ENCODE data around the gene HSP90AA1.

HSP90AA1 gene

GRCh38 chr14:102090713-102091112 lies 3.9 kb upstream of the HSP90AA1 start:
- TF ChIP-seq EZH2phosphoT487 (IDR thresholded peaks at IDR 0.05; ENCODE audit: borderline replicate concordance, low read length) = no peak
- no peak for TF ChIP-seq CTCF (IDR thresholded peaks at IDR 0.05; ENCODE audit: low read depth, low read length, poor library complexity, severe bottlenecking)
- peaks cover 22% of the 10 kb centered on the region for H3K79me2 ChIP-seq (ENCODE audit: control insufficient read depth, low read length)
- no peaks in the 10 kb centered on the region for H3K9me3 ChIP-seq (ENCODE audit: control insufficient read depth, insufficient read depth, low read length)
- H3K9me2 ChIP-seq (replicated peaks; ENCODE audit: control insufficient read depth, low read length) = no peaks in the 10 kb centered on the region
- no peak overlapping the region for H3K4me3 ChIP-seq (ENCODE audit: low read length)
- H4K20me1 ChIP-seq (ENCODE audit: control insufficient read depth, insufficient read depth, low read depth, low read length) = peaks cover 5% of the 10 kb centered on the region; the same call in 1 of the 2 replicates
- H3K36me3 ChIP-seq (ENCODE audit: control insufficient read depth, low read length) = peaks cover 9% of the 10 kb centered on the region
- peaks cover 29% of the 10 kb centered on the region for H3K4me1 ChIP-seq (ENCODE audit: control insufficient read depth, low read length)
- no peak overlapping the region for H3K27ac ChIP-seq (ENCODE audit: low read depth, low read length)
- peaks cover 13% of the 10 kb centered on the region for H3F3A ChIP-seq (ENCODE audit: control insufficient read depth, insufficient read depth)
- H3K4me2 ChIP-seq (ENCODE audit: low read length) = no peak overlapping the region
- H3K27me3 ChIP-seq (ENCODE audit: control insufficient read depth, low read length) = no peaks in the 10 kb centered on the region

- Histone ChIP-seq H3K27me3 (ENCODE audit: control insufficient read depth, low read length) (no peaks in the 10 kb centered on the region), H3F3A (ENCODE audit: control insufficient read depth, insufficient read depth) (peaks cover 22% of the 10 kb centered on the region), H3K27ac (ENCODE audit: low read depth, low read length) (no peak overlapping the region), H4K20me1 (ENCODE audit: control insufficient read depth, insufficient read depth, low read depth, low read length) (peaks cover 14% of the 10 kb centered on the region), H3K4me2 (ENCODE audit: low read length) (peak overlapping the region; percentile 87; the same call in 1 of the 2 replicates), H3K9me2 (replicated peaks; ENCODE audit: control insufficient read depth, low read length) (no peaks in the 10 kb centered on the region), H3K9me3 (ENCODE audit: control insufficient read depth, insufficient read depth, low read length) (no peaks in the 10 kb centered on the region), H3K4me3 (ENCODE audit: low read length) (no peak overlapping the region), H3K36me3 (ENCODE audit: control insufficient read depth, low read length) (peaks cover 19% of the 10 kb centered on the region), H3K79me2 (ENCODE audit: control insufficient read depth, low read length) (peaks cover 31% of the 10 kb centered on the region), H3K4me1 (ENCODE audit: control insufficient read depth, low read length) (peaks cover 39% of the 10 kb centered on the region)
- TF ChIP-seq EZH2phosphoT487 (IDR thresholded peaks at IDR 0.05; ENCODE audit: borderline replicate concordance, low read length) = no peak
- no peak for TF ChIP-seq CTCF (IDR thresholded peaks at IDR 0.05; ENCODE audit: low read depth, low read length, poor library complexity, severe bottlenecking)
Observed at GRCh38 chr14:102089621-102090343, 2.9 kb upstream of the HSP90AA1 start.

GRCh38 chr14:102088012-102088792 lies 1.4 kb upstream of the HSP90AA1 start:
- H3K9me2 ChIP-seq (replicated peaks; ENCODE audit: control insufficient read depth, low read length) = no peaks in the 10 kb centered on the region
- TF ChIP-seq CTCF (IDR thresholded peaks at IDR 0.05; ENCODE audit: low read depth, low read length, poor library complexity, severe bottlenecking) = no peak
- no peak for TF ChIP-seq EZH2phosphoT487 (IDR thresholded peaks at IDR 0.05; ENCODE audit: borderline replicate concordance, low read length)
- peak overlapping the region; percentile 74 for H3K27ac ChIP-seq (ENCODE audit: low read depth, low read length)
- peak overlapping the region; percentile 87 for H3K4me2 ChIP-seq (ENCODE audit: low read length)
- peak overlapping the region; percentile 75 for H3K4me3 ChIP-seq (ENCODE audit: low read length)
- peaks cover 26% of the 10 kb centered on the region for H4K20me1 ChIP-seq (ENCODE audit: control insufficient read depth, insufficient read depth, low read depth, low read length)
- no peaks in the 10 kb centered on the region for H3K9me3 ChIP-seq (ENCODE audit: control insufficient read depth, insufficient read depth, low read length)
- peaks cover 34% of the 10 kb centered on the region for H3K36me3 ChIP-seq (ENCODE audit: control insufficient read depth, low read length)
- H3F3A ChIP-seq (ENCODE audit: control insufficient read depth, insufficient read depth) = peaks cover 37% of the 10 kb centered on the region
- H3K79me2 ChIP-seq (ENCODE audit: control insufficient read depth, low read length) = peaks cover 45% of the 10 kb centered on the region
- peaks cover 52% of the 10 kb centered on the region for H3K4me1 ChIP-seq (ENCODE audit: control insufficient read depth, low read length)
- H3K27me3 ChIP-seq (ENCODE audit: control insufficient read depth, low read length) = no peaks in the 10 kb centered on the region
